GM21390 (cell line): ENCODE data around the gene MRPS34.
"Not testable (repeated sequence)": the region's sequence is repeated elsewhere in the genome, so short reads cannot be mapped to it uniquely, and the experiment has no call there.

ENCODE experiments used
- ATAC-seq: cut with Tn5 transposase; IDR thresholded peaks from one replicate; pipeline ENCODE4 v1.9.1; 2021; ENCODE audit not compliant: unreplicated experiment

The MRPS34 gene

GRCh38 chr16:1772908-1773702 is at the start of gene MRPS34:
Gene MRPS34 (minus strand): TSS chr16:1773134. CDS start chr16:1773119, 15 bp downstream.
- ATAC-seq, result no peak

GRCh38 chr16:1821861-1822611 is 49.1 kb upstream of the MRPS34 start:
- ATAC-seq, result no peak

- ATAC-seq, result no peak
Measured at GRCh38 chr16:1820946-1821290, 48.0 kb upstream of the MRPS34 start.

DNA sequence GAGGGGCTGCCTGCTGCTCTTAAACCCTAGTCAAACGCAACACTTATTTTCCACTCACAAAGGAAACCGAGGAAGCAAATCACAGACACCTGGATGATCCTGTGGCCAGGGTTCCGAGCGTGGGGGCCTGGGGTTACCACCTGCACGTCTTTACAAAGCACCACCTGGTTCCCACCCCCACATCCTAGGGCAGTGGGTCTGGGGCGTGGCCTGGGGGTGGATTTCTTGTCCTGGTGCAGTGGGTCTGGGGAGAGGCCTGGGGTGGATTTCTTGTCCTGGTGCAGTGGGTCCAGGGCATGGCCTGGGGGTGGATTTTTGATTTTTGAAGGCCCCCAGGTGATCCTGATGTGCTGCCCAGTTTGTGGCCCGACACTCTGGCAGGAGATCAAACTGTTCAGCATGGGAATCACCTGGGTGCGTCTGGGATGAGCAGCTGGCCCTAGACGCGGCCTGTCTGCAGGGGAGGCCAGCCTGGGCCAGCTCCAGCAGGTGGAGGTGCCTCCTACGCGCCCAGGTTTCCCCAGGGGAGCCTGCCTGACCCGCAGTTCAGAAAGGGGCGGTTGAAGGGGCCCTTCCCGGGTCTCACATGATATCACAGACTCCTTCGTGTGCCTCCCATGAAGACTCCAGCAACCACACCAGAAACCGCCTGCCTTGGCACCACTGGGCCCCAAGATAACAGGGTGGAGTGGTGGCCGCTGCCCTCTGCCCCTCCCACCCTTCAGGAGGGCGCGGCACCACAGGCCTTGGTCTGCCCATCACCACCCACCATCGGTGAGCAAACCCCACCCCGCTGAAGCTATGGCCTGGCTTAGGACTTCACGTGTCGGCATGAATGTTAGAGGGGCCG is 47.4 kb upstream of the MRPS34 start:
- ATAC-seq, result no peak

- no peak for ATAC-seq
Measured at GRCh38 chr16:1819611-1820010, 46.7 kb upstream of the MRPS34 start.

DNA sequence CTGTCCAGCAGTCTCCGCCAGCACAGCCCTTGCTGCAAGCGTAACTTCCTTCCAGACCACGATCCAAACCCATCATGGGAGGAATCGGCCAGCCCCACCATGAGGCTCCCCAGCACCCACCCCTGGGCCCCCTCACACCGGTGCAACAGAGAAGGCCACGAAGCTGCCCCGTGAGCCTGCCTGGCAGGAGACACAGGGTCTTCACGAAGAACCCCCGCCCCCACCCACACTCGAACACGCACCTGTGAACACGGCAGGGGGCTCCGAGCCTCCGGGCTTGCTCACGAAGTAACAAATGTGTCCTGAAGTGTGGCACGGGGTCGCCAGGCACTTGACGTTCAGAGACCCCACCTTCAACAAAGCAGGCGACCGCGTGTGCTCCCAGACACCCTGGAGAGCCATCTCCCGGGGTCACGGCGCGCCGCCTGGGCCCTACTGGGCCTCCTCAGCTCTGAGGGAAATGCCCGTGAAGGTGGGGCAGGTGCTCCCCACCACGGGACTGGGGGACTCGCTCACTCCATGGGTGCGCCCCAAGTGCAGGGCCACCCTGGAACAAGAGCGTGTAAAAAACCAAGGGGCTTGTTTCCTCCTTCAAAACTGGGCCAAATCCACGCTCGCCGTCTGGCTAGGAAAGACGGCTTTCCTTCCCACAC is 46.1 kb upstream of the MRPS34 start:
- no peak for ATAC-seq

DNA sequence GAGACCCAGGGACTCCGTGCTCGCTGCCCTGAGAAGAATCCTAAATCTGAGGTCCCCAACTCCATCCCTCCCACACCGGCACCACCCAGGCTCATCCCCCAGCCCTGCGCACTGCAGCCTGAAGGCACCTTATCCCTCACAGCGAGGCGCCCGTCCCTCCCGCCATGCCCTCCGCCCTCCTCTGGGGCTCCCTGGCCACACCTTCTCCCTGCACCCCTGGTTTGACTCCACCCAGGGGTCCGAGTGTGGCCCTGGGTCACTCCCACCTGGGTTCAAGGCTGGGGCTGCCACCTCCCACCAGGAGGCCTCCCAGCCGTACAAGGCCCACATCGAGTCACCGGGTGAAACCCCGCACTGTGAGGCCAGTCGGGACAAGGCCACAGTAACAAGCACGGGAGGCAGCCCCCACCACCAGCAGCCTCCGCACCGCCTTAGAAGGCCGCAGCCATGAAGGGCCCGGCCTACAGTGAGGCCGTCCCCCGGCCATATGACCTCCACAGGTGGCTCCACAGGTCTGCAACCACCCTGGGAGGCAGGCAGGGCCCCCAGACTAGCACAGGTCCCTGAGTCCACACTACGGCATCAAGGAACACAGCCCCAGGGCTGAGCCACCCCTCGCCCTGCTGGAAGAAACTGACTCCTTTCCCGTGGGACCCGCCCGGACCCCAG is 45.4 kb upstream of the MRPS34 start:
- ATAC-seq, result no peak

GRCh38 chr16:1817716-1818115 is 44.8 kb upstream of the MRPS34 start:
- ATAC-seq, result no peak

DNA sequence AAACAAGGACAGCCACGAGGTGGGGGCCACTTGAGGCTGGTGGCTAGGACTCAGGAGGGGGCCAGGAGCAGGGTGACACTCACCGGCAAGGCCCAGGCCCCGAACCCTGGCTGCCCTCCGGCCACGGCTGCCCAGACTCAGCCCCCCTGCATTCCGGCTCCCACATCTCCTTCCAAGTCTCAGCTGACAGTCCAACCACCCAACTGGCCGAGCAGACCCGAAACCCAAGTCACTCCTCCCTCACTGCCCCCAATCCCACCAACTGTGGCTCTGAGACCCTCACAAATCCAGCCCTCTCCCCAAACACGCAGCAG is 44.3 kb upstream of the MRPS34 start:
- no peak for ATAC-seq

GRCh38 chr16:1816396-1817275 is 43.7 kb upstream of the MRPS34 start:
- no peak for ATAC-seq

DNA sequence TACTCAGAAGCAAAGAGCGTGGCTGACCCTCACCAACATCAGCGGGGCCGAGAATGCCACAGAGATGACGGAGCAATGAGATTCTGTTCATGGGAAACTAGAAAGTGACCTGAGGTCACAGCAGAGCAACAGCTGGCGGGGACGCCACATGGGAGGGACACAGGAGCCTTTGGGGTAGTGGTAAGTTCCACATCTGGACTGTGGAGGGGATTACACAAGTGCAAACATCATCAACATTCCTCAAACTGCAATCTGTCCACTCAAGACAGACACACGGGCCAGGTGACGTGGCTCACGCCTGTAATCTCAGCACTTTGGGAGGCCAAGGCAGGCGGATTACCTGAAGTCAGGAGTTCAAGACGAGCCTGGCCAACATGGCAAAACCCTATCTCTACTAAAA is 42.5 kb upstream of the MRPS34 start:
- no peak for ATAC-seq

DNA sequence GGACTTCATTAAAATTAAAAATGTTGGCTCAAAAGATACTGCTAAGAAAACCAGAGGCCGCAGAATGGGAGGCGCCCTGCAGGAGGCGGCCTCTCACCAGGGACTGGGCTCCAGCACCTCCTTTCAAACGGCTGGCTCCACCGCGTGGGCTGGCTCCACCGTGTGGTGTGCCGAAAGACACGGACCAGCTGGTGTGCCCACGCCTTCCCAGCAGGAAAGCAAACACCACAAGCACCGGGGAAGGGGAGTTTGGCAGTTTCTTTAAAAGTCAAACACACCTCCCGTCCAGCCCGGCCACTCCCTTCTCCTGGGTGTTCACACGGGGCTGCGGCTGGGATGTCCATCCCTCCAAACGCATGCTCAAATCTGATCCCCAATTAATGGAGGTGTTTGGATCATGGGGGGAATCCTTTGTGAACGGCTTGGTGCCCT is 39.8 kb upstream of the MRPS34 start:
- no peak for ATAC-seq

GRCh38 chr16:1810536-1810935 is 37.6 kb upstream of the MRPS34 start:
- no peak for ATAC-seq

DNA sequence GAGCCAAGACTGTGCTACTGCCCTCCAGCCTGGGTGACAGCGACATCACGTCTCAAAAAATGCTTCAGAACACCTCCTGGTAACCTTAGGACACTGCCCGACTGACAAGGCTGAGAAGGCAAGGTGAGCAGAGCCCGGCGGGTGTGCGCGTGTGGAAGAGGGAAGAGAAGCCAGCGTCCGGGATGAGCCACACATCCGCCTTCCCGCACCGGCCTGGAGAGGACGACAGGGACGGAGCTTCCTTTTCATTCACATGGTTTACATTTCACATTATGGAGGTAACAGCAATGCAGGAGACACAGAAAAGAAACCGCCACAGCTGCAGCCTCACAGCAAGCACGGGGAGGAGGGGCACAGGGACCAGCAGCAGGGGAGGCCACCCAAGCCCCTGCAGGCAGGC is 37.2 kb upstream of the MRPS34 start:
- ATAC-seq, result no peak

- ATAC-seq, result no peak
Measured at GRCh38 chr16:1809281-1809801, 36.4 kb upstream of the MRPS34 start.

GRCh38 chr16:1808691-1809090 is 35.8 kb upstream of the MRPS34 start:
- no peak for ATAC-seq

DNA sequence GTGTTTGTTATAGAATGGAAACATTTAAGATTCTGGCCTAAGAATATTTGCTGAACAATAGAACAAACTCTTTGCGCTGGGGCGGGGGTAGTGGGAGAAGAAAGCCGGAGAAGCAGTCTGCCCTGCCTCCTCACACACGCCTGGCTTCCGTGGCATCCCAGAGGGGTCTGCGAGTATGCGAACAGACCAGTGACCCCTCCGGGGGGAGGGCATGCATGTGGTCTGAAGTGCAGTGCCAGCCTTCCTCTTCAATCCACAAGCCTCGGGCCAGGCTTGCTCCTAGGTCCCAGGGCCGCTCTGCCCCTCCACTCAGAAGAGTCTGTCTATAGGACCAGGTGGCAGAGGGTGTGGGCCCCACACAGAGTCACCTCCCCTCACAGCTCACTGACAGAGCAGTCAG is 34.7 kb upstream of the MRPS34 start:
- ATAC-seq, result no peak

- ATAC-seq, result no peak
Measured at GRCh38 chr16:1800701-1801100, 27.8 kb upstream of the MRPS34 start.

DNA sequence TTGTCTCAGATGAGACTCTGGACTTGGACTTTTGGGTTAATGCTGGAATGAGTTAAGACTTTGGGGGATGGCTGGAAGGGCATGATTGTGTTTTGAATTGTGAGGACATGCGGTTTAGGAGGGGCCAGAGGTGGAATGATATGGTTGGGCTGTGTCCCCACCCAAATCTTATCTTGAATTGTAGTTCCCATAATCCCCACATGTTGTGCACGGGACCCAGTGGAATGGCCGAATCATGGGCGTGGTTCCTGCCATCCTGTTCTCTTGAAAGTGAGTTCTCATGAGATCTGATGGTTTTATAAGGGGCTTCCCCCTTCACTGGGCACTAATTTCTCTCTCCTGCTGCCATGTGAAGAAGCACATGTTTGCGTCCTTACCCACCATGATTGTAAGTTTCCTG is 26.3 kb upstream of the MRPS34 start:
- not testable (repeated sequence) for ATAC-seq
